ENCODE data around the gene COQ8A.

DNA sequence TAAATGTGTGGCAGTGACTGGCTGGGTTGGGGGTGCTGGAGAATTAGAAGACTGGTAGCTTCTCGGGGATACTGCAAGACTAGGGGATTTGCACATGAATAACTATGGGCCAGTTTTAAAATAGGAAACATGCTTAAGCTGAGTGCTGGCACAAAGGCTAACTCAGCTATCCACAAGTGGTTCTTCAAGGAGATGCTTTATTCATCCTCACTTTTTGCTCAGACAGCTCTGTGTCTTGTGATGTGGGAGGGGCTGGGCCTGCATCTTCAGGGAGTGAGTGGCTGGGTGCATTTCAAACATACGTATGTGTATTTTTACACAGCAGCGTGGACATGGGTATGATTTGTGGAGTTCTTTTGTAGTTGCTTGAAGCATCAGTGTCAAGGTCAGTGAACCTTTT is 2.3 kb downstream of the COQ8A start:
- TF ChIP-seq ZFP30 (CRISPR knock-in tag; IDR thresholded peaks at IDR 0.05), result no peak
- TF ChIP-seq, protein P1, sequence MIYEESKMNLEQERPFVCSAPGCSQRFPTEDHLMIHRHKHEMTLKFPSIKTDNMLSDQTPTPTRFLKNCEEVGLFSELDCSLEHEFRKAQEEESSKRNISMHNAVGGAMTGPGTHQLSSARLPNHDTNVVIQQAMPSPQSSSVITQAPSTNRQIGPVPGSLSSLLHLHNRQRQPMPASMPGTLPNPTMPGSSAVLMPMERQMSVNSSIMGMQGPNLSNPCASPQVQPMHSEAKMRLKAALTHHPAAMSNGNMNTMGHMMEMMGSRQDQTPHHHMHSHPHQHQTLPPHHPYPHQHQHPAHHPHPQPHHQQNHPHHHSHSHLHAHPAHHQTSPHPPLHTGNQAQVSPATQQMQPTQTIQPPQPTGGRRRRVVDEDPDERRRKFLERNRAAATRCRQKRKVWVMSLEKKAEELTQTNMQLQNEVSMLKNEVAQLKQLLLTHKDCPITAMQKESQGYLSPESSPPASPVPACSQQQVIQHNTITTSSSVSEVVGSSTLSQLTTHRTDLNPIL (CRISPR knock-in tag; IDR thresholded peaks at IDR 0.05; ENCODE audit: low read depth), result no peak
- TF ChIP-seq PATZ1 (CRISPR knock-in tag; IDR thresholded peaks at IDR 0.05; ENCODE audit: borderline replicate concordance), result no peak
- TF ChIP-seq ZC3H10 (CRISPR knock-in tag; IDR thresholded peaks at IDR 0.05), result no peak
- TF ChIP-seq RARB (CRISPR knock-in tag; IDR thresholded peaks at IDR 0.05), result no peak
- TF ChIP-seq ZNF8 (CRISPR knock-in tag; IDR thresholded peaks at IDR 0.05), result no peak
- TF ChIP-seq, protein P2, sequence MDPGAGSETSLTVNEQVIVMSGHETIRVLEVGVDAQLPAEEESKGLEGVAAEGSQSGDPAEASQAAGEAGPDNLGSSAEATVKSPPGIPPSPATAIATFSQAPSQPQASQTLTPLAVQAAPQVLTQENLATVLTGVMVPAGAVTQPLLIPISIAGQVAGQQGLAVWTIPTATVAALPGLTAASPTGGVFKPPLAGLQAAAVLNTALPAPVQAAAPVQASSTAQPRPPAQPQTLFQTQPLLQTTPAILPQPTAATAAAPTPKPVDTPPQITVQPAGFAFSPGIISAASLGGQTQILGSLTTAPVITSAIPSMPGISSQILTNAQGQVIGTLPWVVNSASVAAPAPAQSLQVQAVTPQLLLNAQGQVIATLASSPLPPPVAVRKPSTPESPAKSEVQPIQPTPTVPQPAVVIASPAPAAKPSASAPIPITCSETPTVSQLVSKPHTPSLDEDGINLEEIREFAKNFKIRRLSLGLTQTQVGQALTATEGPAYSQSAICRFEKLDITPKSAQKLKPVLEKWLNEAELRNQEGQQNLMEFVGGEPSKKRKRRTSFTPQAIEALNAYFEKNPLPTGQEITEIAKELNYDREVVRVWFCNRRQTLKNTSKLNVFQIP (CRISPR knock-in tag; IDR thresholded peaks at IDR 0.05; ENCODE audit: borderline replicate concordance, low read depth), result no peak

Data from SK-N-SH treated with all-trans-retinoic acid at 6 μM for 48 hours (cell line).